B cell (primary cell): ENCODE results near the gene TLR7.

Experiments used
- EZH2 ChIP-seq: IDR thresholded peaks from 2 replicates; pipeline ENCODE4 v1.6.1; 2012; ENCODE audit warnings: borderline replicate concordance, low read depth, mild to moderate bottlenecking, moderate library complexity, low read length; ENCODE audit not compliant: insufficient read depth, poor library complexity, severe bottlenecking
- TF ChIP-seq, protein P1 (sequence below): fragments of 200-600 bp; IDR thresholded peaks from one replicate; pipeline ENCODE4 v1.8.0; 2022; ENCODE audit warnings: antibody characterized with exemption, mild to moderate bottlenecking

DNA sequence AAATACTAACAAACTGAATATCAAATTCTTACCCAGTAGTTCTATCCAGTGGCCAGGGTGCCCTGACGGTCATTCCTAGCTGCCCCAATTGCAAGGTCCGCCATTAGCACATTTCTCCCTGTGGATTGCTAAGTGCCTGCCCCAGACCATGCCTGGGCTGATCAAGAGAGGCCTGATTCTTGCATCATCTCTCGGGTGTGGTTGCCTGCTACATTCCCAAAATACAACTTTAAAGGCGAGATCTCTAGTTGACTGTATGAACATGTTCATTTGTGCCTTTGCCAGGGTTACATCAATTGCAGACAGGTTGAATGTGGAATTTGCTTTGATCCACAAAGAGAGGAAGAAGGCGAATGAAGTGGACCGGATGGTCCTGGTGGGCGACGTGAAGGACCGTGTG lies 47.6 kb upstream of the TLR7 start:
- TF ChIP-seq, protein P1, sequence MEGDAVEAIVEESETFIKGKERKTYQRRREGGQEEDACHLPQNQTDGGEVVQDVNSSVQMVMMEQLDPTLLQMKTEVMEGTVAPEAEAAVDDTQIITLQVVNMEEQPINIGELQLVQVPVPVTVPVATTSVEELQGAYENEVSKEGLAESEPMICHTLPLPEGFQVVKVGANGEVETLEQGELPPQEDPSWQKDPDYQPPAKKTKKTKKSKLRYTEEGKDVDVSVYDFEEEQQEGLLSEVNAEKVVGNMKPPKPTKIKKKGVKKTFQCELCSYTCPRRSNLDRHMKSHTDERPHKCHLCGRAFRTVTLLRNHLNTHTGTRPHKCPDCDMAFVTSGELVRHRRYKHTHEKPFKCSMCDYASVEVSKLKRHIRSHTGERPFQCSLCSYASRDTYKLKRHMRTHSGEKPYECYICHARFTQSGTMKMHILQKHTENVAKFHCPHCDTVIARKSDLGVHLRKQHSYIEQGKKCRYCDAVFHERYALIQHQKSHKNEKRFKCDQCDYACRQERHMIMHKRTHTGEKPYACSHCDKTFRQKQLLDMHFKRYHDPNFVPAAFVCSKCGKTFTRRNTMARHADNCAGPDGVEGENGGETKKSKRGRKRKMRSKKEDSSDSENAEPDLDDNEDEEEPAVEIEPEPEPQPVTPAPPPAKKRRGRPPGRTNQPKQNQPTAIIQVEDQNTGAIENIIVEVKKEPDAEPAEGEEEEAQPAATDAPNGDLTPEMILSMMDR = no peak
- no peak for TF ChIP-seq EZH2
